IMR-90 (cell line): Measurements from ENCODE around the gene LILRA1. TPM values are rescaled to one million over a fixed set of nuclear protein-coding genes. Genes with fewer than 3 reads are reported as not detected.

ENCODE experiments used
- ATAC-seq: fragments of 200-7000 bp; cut with Tn5 transposase; 2 replicates; pipeline ENCODE4 v1.9.1; 2020; ENCODE audit warnings: low read depth, mild to moderate bottlenecking, moderate library complexity
- BruUV-seq: library from RNA; stranded (reverse); fragments of 400-500 nt; replicated peaks from 2 replicates; lab custom pipeline; 2021; lab: Mats Ljungman, UMichigan
- CTCF ChIA-PET: fragments of 300-600 bp; formaldehyde crosslinking; extraction: SDS; loops from one replicate; lab custom pipeline; 2021; ENCODE audit warnings: antibody characterized with exemption; lab: Yijun Ruan, JAX
- POLR2A ChIA-PET: fragments of 300-600 bp; sonication (Branson Sonifier 250); formaldehyde crosslinking; loops from one replicate; lab custom pipeline; 2022; ENCODE audit warnings: antibody characterized with exemption; ENCODE audit not compliant: unreplicated experiment; lab: Charles Lee
- DNase-seq: peaks from one replicate; pipeline ENCODE4 v3.0.0; 2013
- H2AFZ ChIP-seq: replicated peaks from 2 replicates; pipeline ENCODE3; 2013; ENCODE audit warnings: low read length, mild to moderate bottlenecking; ENCODE audit not compliant: poor library complexity
- H2AK5ac ChIP-seq: 2 replicates; pipeline ENCODE4 v1.6.1; 2013; ENCODE audit warnings: low read depth, low read length, inconsistent platforms
- H2AK9ac ChIP-seq: replicated peaks from 2 replicates; pipeline ENCODE3; 2013; ENCODE audit warnings: mild to moderate bottlenecking, low read depth, low read length, moderate library complexity; ENCODE audit not compliant: poor library complexity
- H2BK120ac ChIP-seq: 2 replicates; pipeline ENCODE4 v1.6.1; 2013; ENCODE audit warnings: low read depth, low read length, inconsistent platforms
- H2BK15ac ChIP-seq: 3 replicates; pipeline ENCODE4 v1.6.1; 2013; ENCODE audit warnings: low read depth, low read length, inconsistent platforms
- H2BK20ac ChIP-seq: 2 replicates; pipeline ENCODE4 v1.6.1; 2013; ENCODE audit warnings: low read depth, mild to moderate bottlenecking, inconsistent platforms, low read length, moderate library complexity
- H2BK5ac ChIP-seq: 2 replicates; pipeline ENCODE4 v1.6.1; 2013; ENCODE audit warnings: mild to moderate bottlenecking, low read depth, low read length, inconsistent platforms; ENCODE audit not compliant: poor library complexity, severe bottlenecking
- H3K14ac ChIP-seq: replicated peaks from 2 replicates; pipeline ENCODE4 v1.6.1; 2013; ENCODE audit warnings: low read depth, low read length, inconsistent platforms
- H3K18ac ChIP-seq: 2 replicates; pipeline ENCODE4 v1.6.1; 2013; ENCODE audit warnings: low read depth, low read length, control low read depth
- H3K23ac ChIP-seq: 2 replicates; pipeline ENCODE4 v1.6.1; 2013; ENCODE audit warnings: low read depth, low read length, inconsistent platforms
- H3K27ac ChIP-seq: 2 replicates; pipeline ENCODE4 v1.5.1; 2013; ENCODE audit warnings: mild to moderate bottlenecking, control low read depth, low read length; ENCODE audit not compliant: insufficient read depth
- H3K27me3 ChIP-seq: 2 replicates; pipeline ENCODE4 v1.6.1; 2013; ENCODE audit warnings: low read length; ENCODE audit not compliant: control insufficient read depth, insufficient read depth
- H3K36me3 ChIP-seq: 2 replicates; pipeline ENCODE4 v1.6.1; 2013; ENCODE audit warnings: low read length, mixed read lengths; ENCODE audit not compliant: control insufficient read depth, insufficient read depth
- H3K4ac ChIP-seq: 2 replicates; pipeline ENCODE4 v1.6.1; 2013; ENCODE audit warnings: low read depth, low read length, inconsistent platforms
- H3K4me1 ChIP-seq: 2 replicates; pipeline ENCODE4 v1.6.1; 2013; ENCODE audit warnings: low read length, mixed read lengths; ENCODE audit not compliant: control insufficient read depth, insufficient read depth
- H3K4me2 ChIP-seq: 2 replicates; pipeline ENCODE4 v1.6.1; 2013; ENCODE audit warnings: low read depth, mild to moderate bottlenecking, control low read depth, low read length, moderate library complexity
- H3K4me3 ChIP-seq: 2 replicates; pipeline ENCODE4 v1.5.1; 2013; ENCODE audit warnings: low read depth, mild to moderate bottlenecking, control low read depth, low read length, moderate library complexity; ENCODE audit not compliant: insufficient read depth
- H3K56ac ChIP-seq: 2 replicates; pipeline ENCODE4 v1.6.1; 2013; ENCODE audit warnings: low read length, inconsistent platforms; ENCODE audit not compliant: insufficient read depth; ENCODE audit errors: extremely low read depth
- H3K79me1 ChIP-seq, 2 experiments: 2 replicates each; pipeline ENCODE4 v1.6.1; 2013; ENCODE audit warnings: low read length in 2 of 2, inconsistent platforms in 1 of 2, low read depth in 1 of 2
- H3K9ac ChIP-seq: 2 replicates; pipeline ENCODE4 v1.6.1; 2013; ENCODE audit warnings: low read depth, low read length, control low read depth
- H3K9me1 ChIP-seq: 2 replicates; pipeline ENCODE4 v1.6.1; 2013; ENCODE audit warnings: low read length, inconsistent platforms; ENCODE audit not compliant: insufficient read depth
- H3K9me3 ChIP-seq: 2 replicates; pipeline ENCODE4 v1.6.1; 2013; ENCODE audit warnings: low read length; ENCODE audit not compliant: control insufficient read depth, insufficient read depth
- H4K20me1 ChIP-seq: 2 replicates; pipeline ENCODE4 v1.6.1; 2013; ENCODE audit warnings: low read length, inconsistent platforms; ENCODE audit not compliant: insufficient read depth
- H4K5ac ChIP-seq: 2 replicates; pipeline ENCODE4 v1.6.1; 2013; ENCODE audit warnings: mild to moderate bottlenecking, low read depth, low read length, control low read depth
- H4K8ac ChIP-seq, 2 experiments: 2 replicates each; pipeline ENCODE4 v1.6.1; 2013; ENCODE audit warnings: low read depth in 2 of 2, low read length in 2 of 2, control low read depth in 1 of 2, inconsistent platforms in 1 of 2
- H4K91ac ChIP-seq: 2 replicates; pipeline ENCODE4 v1.6.1; 2013; ENCODE audit warnings: low read depth, low read length, inconsistent platforms; ENCODE audit not compliant: insufficient read depth
- CEBPB ChIP-seq: IDR thresholded peaks from 2 replicates; pipeline ENCODE4 v1.6.1; 2012; ENCODE audit warnings: low read depth, low read length, improper control_type of control experiment
- FOS ChIP-seq: fragments of 150-350 bp; IDR thresholded peaks from 2 replicates; pipeline ENCODE4 v1.6.1; 2016; ENCODE audit warnings: low read depth, low read length
- MXI1 ChIP-seq: IDR thresholded peaks from 2 replicates; pipeline ENCODE4 v1.6.1; 2012; ENCODE audit warnings: low read depth, mild to moderate bottlenecking, low read length, moderate library complexity, borderline replicate concordance
- POLR2A ChIP-seq: IDR thresholded peaks from 2 replicates; pipeline ENCODE4 v1.6.1; 2012; ENCODE audit warnings: mild to moderate bottlenecking, low read depth, low read length
- WGBS, 2 experiments: methylation state at CpG; one replicate each; pipeline versions ENCODE4 v1.1.5 to v1.1.7; 2013; ENCODE audit warnings: missing lambda C conversion rate in 2 of 2; ENCODE audit not compliant: insufficient read length in 1 of 2; ENCODE audit errors: extremely low coverage in 2 of 2; 5-methylcytosine and 5-hydroxymethylcytosine counted together
- dilution Hi-C: fragments of 300-500 bp; cut with HindIII; formaldehyde crosslinking; loops from one replicate; pipeline ENCODE4 v1.14.3; 2018; ENCODE audit warnings: low sequenced_read_pairs; ENCODE audit not compliant: unreplicated experiment
- in situ Hi-C: fragments of 300-500 bp; cut with MboI; formaldehyde crosslinking; loops from 3 replicates; pipeline ENCODE4 v1.14.3; 2019; ENCODE audit warnings: low sequenced_read_pairs, inconsistent platforms, mixed read lengths
- intact Hi-C: fragments of 100-400 bp; cut with micrococcal nuclease; formaldehyde crosslinking; loops from 2 replicates; pipeline ENCODE4 v1.10.0; 2022
- microRNA-seq, 2 experiments: library from miRNA; stranded (forward) in 1 of 2; unstranded in 1 of 2; fragments of 10-50 nt in 1 of 2; fragments of <30 nt in 1 of 2; gene quantifications in 1 of 2; microRNA quantifications in 1 of 2; one replicate each; pipeline versions ENCODE3 to v1.1.0; 2013 to 2020; ENCODE audit not compliant: insufficient read depth in 1 of 2, insufficient read length in 1 of 2, unreplicated experiment in 1 of 2
- polyA plus RNA-seq, 3 experiments: library from polyadenylated mRNA; depleted of rRNA; stranded (reverse); fragments of >200 nt; gene quantifications; 2 replicates each; pipeline ENCODE4 v1.2.3, GENCODE V29; 2012; ENCODE audit warnings: low replicate concordance in 1 of 3
- small RNA-seq, 5 experiments: library from RNA; depleted of rRNA; stranded (forward); fragments of <200 nt; gene quantifications; one replicate each; pipeline ENCODE3, GENCODE V24; 2012
- total RNA-seq: library from RNA; depleted of rRNA; stranded (reverse); fragments of >200 nt; gene quantifications from 2 replicates; pipeline ENCODE4 v1.2.3, GENCODE V29; 2012; rRNA removed

Gene LILRA1
- total and polyA plus RNA-seq, 2 of the 4 experiments (the other 2 are of a cell fraction) = not detected

GRCh38 chr19:54650108-54650655 is 56.8 kb downstream of the LILRA1 start:
- Histone ChIP-seq H2BK5ac (no peak overlapping the region), H3K14ac (no peak overlapping the region), H3K4ac (no peak overlapping the region), H4K5ac (no peak overlapping the region), H3K4me2 (no peak overlapping the region), H2AFZ (no peak overlapping the region), H3K36me3 (no peaks in the 10 kb centered on the region), H2BK120ac (no peak overlapping the region), H3K9me1 (no peaks in the 10 kb centered on the region), H3K79me1 (no peaks in the 10 kb centered on the region), H3K4me3 (no peak overlapping the region), H2BK15ac (no peak overlapping the region), H4K91ac (no peak overlapping the region), H2BK20ac (no peak overlapping the region), H3K4me1 (no peaks in the 10 kb centered on the region), H4K8ac (no peak overlapping the region), H3K27me3 (no peaks in the 10 kb centered on the region), H3K27ac (no peak overlapping the region), H2AK9ac (no peak overlapping the region), H3K56ac (no peak overlapping the region), H3K23ac (no peak overlapping the region), H4K20me1 (no peaks in the 10 kb centered on the region), H2AK5ac (no peak overlapping the region), H3K18ac (no peak overlapping the region), H3K9ac (no peak overlapping the region), H3K9me3 (peaks cover 19% of the 10 kb centered on the region)
- ATAC-seq = no peak
- WGBS, 2 experiments = 40% methylated on average over 1 of the region's 6 CpGs; no CpG with 5 or more reads in 1 of the 2 experiments
- no peak for DNase-seq
- ChIA-PET CTCF (no interaction called here), POLR2A (no interaction called here)
- TF ChIP-seq MXI1 (no peak), FOS (no peak), CEBPB (peak; percentile 37), POLR2A (no peak)
- in situ Hi-C loops = no loop called here
- intact Hi-C loops = no loop called here
- no TSS peak for BruUV-seq
- dilution Hi-C loops = no loop called here

Small RNA genes within 50 kb of the gene (microRNA-seq; reads per million reads assigned to microRNA genes)
- not detected for gene AC245036.2 (ENCODE audit: insufficient read depth, insufficient read length)
- gene AC245036.3 (ENCODE audit: insufficient read depth, insufficient read length) = not detected
- 0 reads per million in 2 experiments for gene MIR8061 (ENCODE audit: insufficient read depth in 1 of 2, insufficient read length in 1 of 2, unreplicated experiment in 1 of 2)

Small RNA genes within 50 kb of the gene (small RNA-seq; reads per million reads assigned to genes)
- gene AC245036.2 = 0 reads per million in 5 experiments
- gene AC245036.3 = 0 reads per million in 5 experiments
- gene MIR8061 = 0 reads per million in 5 experiments

Other genes starting within 250 kb of the LILRA1 start
- not detected in 2 replicates for gene LAIR1, start 228.7 kb upstream of the LILRA1 start, total RNA-seq
- gene LAIR1, start 228.7 kb upstream of the LILRA1 start, polyA plus RNA-seq (2012; rRNA removed) = not detected in 2 replicates
- gene TTYH1, start 178.2 kb upstream of the LILRA1 start, total RNA-seq = not detected in 2 replicates
- gene TTYH1, start 178.2 kb upstream of the LILRA1 start, polyA plus RNA-seq (2012; rRNA removed) = not detected in 2 replicates
- 17.5 and 21.1 TPM in 2 replicates for gene LENG8, start 144.4 kb upstream of the LILRA1 start, total RNA-seq
- gene LENG8, start 144.4 kb upstream of the LILRA1 start, polyA plus RNA-seq (2012; rRNA removed) = 93.9 and 108 TPM in 2 replicates
- gene LENG9, start 129.9 kb upstream of the LILRA1 start, total RNA-seq = 0.83 and 1.1 TPM in 2 replicates
- gene LENG9, start 129.9 kb upstream of the LILRA1 start, polyA plus RNA-seq (2012; rRNA removed) = 0.69 and 0.94 TPM in 2 replicates
- gene CDC42EP5, start 120.3 kb upstream of the LILRA1 start, total RNA-seq = 7.2 and 7.8 TPM in 2 replicates
- gene CDC42EP5, start 120.3 kb upstream of the LILRA1 start, polyA plus RNA-seq (2012; rRNA removed) = 25.3 and 45.3 TPM in 2 replicates
- not detected in 2 replicates for gene LAIR2, start 90.8 kb upstream of the LILRA1 start, total RNA-seq
- not detected in 2 replicates for gene LAIR2, start 90.8 kb upstream of the LILRA1 start, polyA plus RNA-seq (2012; rRNA removed)
- not detected in 2 replicates for gene LILRA2, start 19.8 kb upstream of the LILRA1 start, total RNA-seq
- not detected in 2 replicates for gene LILRA2, start 19.8 kb upstream of the LILRA1 start, polyA plus RNA-seq (2012; rRNA removed)
- gene LILRB1, start 36.9 kb downstream of the LILRA1 start, total RNA-seq = not detected in 2 replicates
- gene LILRB1, start 36.9 kb downstream of the LILRA1 start, polyA plus RNA-seq (2012; rRNA removed) = not detected in 2 replicates
- not detected in 2 replicates for gene LILRB4, start 69.4 kb downstream of the LILRA1 start, total RNA-seq
- not detected in 2 replicates for gene LILRB4, start 69.4 kb downstream of the LILRA1 start, polyA plus RNA-seq (2012; rRNA removed)
- not detected in 2 replicates for gene KIR3DL3, start 130.8 kb downstream of the LILRA1 start, total RNA-seq
- gene KIR3DL3, start 130.8 kb downstream of the LILRA1 start, polyA plus RNA-seq (2012; rRNA removed) = not detected in 2 replicates
- not detected in 2 replicates for gene KIR2DL3, start 144.9 kb downstream of the LILRA1 start, total RNA-seq
- gene KIR2DL3, start 144.9 kb downstream of the LILRA1 start, polyA plus RNA-seq (2012; rRNA removed) = not detected in 2 replicates
- not detected in 2 replicates for gene KIR2DL1, start 176.2 kb downstream of the LILRA1 start, total RNA-seq
- gene KIR2DL1, start 176.2 kb downstream of the LILRA1 start, polyA plus RNA-seq (2012; rRNA removed) = not detected in 2 replicates
- not detected in 2 replicates for gene KIR2DL4, start 210.0 kb downstream of the LILRA1 start, total RNA-seq
- gene KIR2DL4, start 210.0 kb downstream of the LILRA1 start, polyA plus RNA-seq (2012; rRNA removed) = not detected in 2 replicates
- gene KIR3DL1, start 222.8 kb downstream of the LILRA1 start, total RNA-seq = not detected in 2 replicates
- gene KIR3DL1, start 222.8 kb downstream of the LILRA1 start, polyA plus RNA-seq (2012; rRNA removed) = not detected in 2 replicates
- gene KIR2DS4, start 239.0 kb downstream of the LILRA1 start, total RNA-seq = not detected in 2 replicates
- not detected in 2 replicates for gene KIR2DS4, start 239.0 kb downstream of the LILRA1 start, polyA plus RNA-seq (2012; rRNA removed)